Stomach (tissue), 4 donors: ENCODE measurements around the gene DACH1.

Source experiments
- EP300 ChIP-seq: sonication (generic); formaldehyde crosslinking; IDR thresholded peaks from one replicate; pipeline ENCODE4 v1.6.1; 2017; ENCODE audit warnings: antibody characterized with exemption
- POLR2A ChIP-seq, 4 donors: fragments of 450-650 bp; IDR thresholded peaks; one replicate each; pipeline ENCODE4 v1.6.1; 2016; ENCODE audit warnings: antibody characterized with exemption in 4 of 4, control low read depth in 2 of 4, mild to moderate bottlenecking in 1 of 4, moderate library complexity in 1 of 4
- TF ChIP-seq, protein P1 (sequence below), 7 experiments: fragments of 450-650 bp in 4 of 7; fragments of 200-600 bp in 3 of 7; sonication (generic) in 3 of 7; IDR thresholded peaks; one replicate each; pipeline ENCODE4 v1.5.1; 2016 to 2019; ENCODE audit warnings: antibody characterized with exemption in 7 of 7, control low read depth in 2 of 7, mild to moderate bottlenecking in 1 of 7

DNA sequence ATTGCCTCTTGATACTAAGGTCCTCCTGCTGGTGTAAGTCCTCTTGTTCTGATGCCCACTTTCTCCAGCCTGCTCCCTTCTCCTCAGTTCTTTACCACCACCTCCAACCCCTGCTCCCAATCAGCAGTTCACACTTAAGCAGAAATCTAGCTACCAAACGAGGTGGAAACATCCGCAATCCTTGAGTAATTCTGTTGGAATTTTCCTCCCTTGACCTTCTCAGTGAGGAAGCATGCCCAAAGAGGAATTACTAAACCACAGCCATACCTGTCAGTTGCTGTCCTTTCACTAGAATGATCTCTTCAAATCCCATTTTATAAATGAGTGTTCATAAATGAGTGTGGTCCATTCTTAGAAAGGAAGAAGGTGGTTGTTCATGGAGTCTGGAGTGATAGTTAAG is 289.9 kb downstream of the DACH1 start:
- TF ChIP-seq EP300 (no peak), POLR2A (IDR thresholded peaks at IDR 0.05) (no peak)
- TF ChIP-seq, protein P1, sequence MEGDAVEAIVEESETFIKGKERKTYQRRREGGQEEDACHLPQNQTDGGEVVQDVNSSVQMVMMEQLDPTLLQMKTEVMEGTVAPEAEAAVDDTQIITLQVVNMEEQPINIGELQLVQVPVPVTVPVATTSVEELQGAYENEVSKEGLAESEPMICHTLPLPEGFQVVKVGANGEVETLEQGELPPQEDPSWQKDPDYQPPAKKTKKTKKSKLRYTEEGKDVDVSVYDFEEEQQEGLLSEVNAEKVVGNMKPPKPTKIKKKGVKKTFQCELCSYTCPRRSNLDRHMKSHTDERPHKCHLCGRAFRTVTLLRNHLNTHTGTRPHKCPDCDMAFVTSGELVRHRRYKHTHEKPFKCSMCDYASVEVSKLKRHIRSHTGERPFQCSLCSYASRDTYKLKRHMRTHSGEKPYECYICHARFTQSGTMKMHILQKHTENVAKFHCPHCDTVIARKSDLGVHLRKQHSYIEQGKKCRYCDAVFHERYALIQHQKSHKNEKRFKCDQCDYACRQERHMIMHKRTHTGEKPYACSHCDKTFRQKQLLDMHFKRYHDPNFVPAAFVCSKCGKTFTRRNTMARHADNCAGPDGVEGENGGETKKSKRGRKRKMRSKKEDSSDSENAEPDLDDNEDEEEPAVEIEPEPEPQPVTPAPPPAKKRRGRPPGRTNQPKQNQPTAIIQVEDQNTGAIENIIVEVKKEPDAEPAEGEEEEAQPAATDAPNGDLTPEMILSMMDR (IDR thresholded peaks at IDR 0.05), result no peak
